ENCODE data around the gene BACH2.
"Not testable (repeated sequence)": the region's sequence is repeated elsewhere in the genome, so short reads cannot be mapped to it uniquely, and the experiment has no call there.

BACH2 gene

DNA sequence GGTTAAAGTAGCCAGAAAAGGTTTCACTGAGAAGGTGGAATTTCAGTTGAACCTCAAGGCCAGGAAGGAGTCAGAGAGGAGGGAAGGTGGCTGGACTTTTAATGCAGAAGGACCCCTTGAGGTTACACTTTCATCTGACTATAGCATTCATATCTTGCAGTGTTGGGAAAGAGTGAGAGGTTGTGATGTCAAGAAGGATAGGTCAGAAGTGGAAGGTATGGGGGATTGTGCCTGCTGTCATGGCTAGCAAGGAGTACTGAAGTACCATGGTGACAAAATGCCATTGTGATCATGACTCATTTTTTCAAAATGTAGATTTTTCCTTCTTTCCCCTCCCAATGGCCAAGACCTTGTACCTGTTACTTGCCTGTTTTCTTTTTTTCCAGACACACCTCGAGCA, 5.2 kb upstream of the BACH2 start:
- DNase-seq (ENCODE audit: low read depth), result no peak

DNA sequence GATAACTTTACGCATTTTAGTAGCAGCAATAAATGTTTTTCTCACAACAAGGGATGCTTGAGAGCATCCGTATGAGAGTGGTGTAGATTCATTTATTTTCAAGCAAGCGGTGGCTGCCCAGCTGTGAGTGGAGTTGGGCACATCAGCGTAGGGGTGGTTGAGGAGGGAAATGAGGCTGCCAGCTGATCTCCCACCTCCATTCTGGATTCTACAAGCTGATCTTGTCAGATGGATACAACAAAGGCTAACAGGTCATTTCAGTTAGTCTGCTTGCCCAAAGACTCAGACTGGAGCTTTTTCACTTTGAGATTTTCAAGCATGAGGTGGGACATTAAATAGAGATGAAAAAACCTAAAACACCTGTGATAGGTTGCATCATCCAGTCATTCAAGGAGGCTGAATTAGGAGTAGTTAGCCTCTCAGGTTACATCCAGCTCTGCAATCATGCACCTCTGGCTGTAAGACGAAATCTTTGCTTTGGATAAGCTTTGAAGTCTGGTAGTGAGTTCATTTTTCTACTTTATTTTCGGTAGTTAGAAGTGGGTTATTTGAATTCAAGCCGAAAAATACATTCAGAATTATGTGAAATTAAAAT, 1.9 kb upstream of the BACH2 start:
- DNase-seq (ENCODE audit: low read depth), result no peak

DNA sequence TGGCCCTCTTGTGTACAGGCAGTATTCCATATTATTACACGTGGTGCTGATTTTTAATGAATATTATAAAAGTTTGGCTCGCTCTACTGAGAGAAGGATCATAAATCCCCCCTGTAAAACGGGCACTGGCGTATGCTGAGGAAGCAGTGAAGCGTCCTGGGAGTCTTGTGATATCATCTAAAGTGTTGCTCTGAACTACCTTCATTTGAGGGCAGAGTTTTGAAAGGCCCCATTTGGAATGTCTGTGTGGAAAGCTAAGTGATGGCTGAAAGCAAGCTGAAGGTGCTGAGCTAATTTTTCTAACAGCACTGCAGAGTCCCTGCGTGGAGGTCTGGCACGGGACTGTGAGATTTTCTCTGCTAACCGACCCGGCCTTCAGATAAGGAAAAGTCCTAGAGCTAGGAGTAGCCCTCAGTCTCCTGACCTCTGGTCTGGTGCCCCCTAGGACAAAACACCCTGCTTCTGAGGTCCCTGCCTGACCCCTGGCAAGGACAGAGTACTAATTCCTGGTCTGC, 1.3 kb upstream of the BACH2 start:
- DNase-seq (ENCODE audit: low read depth), result no peak

DNA sequence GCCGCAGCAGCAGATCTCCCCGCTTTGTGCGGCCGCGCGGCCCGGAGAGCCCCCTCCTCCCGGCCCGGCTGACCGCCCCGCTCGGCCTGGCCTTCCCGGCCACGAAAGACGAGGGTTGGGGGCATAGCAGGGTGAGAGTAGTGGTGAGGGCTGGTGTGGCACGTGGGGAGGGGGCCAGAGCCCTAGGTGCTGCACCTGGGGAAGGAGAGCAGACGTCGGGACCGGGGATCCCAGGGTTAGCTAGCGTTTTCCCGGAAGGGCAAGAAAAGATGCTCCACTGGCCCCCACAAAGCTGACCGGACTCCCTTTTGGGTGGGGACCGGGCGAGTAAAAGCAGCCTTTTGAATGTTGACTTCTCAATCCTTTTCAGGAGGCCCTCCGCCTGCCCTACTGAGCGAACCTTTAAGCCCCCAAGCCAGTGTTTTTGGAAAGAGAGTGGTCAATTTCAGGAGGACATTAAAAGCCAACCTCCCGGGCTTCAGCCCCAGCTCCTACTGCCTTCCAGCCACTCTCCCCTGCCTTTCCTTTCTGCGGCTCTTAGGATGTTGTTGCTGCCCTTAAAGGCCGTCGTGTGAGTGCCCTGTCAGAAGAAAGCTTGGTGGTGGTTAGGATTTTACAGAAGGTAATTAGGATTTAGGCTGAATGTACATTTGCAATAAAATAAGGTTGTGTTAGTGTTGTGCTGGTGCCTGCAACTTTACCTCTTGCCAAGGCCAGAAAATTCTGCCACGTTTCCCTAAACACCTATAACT, 648 bp upstream of the BACH2 start:
- DNase-seq (ENCODE audit: low read depth), result no peak

DNA sequence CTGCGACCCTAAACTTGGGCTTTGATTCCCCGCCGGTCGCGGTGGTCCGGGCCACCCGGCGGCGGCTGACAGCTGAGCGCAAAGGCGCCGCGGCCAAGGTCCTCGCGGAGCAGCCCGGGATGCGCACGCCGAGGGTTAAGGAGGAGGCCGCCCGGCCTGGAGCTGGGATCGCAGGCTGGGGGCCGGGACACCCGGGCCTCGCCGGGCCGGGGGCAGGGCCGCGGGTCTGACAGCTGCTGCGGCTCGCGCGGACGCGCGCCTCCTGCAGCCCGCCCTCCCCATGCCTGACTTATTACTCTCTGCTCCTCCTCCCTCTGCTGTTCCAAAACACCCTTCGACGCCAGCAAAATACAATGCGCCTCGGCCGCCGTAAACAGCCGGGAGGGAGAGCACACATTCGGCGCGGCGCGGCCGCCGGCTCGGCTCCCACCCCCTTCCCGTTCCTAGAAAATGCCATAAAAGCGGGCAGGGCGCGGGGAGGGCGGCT, 746 bp downstream of the BACH2 start:
- peak; percentile 49 for DNase-seq (ENCODE audit: low read depth)

DNA sequence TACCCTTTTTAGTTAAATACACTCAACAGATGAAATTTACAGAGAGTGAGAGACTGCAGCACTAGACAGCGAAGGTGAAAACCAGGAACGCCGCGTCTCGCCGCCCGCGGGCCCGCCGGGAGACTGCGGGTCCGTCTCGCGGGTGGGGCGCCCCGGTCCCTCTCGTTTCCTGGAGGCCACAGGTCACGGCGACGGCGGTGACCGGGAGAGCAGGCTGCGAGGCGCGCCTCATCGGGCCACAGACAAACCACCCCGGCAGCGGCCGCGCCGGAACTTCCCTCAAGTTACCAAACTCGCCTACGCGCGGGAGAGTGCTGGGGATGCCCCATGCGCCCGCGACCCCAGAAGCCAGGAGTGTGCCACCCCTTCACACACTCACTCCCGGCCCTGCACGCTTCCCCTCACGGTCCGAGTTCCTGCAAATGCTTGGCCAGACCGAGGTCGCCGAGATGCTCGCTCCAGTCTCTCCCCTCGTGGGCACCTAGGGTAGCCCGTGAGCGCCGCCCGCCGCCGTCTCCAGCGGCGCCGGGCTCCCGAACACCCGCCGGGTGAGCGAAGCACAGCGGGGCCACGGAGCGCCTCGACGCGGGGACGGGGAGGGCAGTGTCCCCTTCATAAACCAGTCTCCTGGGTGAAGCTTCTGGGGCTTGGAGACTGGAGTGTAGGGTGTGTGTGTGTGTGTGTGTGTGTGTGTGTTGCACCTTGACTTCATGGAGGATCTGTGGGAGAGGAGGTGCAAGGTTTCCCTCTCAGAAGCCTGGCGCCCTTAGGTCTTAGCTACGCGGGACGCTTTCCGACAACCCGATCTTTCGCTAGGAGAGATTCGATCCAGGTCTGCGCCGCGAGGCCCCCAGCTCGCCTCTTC, 1.4 kb downstream of the BACH2 start:
- DNase-seq (ENCODE audit: low read depth), result peak; percentile 62

DNA sequence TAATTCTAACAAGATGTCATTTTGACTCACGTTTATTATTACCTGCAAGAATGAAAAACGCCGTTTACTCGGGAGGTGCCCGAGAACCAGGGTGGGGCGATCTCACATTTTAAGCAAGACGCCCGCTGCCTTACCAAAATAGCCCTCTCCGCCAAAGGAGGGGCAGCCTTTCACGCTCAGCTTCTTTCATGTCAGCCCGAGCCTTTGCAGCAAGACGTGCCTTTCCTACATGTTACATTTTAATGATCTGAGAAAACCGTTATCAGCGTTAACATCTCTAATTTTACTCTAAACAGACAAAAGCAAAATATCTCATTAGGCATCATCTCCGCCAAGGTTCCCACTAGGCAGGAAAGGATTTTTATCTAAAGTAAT, 2.0 kb downstream of the BACH2 start:
- peak; percentile 42 for DNase-seq (ENCODE audit: low read depth)

DNA sequence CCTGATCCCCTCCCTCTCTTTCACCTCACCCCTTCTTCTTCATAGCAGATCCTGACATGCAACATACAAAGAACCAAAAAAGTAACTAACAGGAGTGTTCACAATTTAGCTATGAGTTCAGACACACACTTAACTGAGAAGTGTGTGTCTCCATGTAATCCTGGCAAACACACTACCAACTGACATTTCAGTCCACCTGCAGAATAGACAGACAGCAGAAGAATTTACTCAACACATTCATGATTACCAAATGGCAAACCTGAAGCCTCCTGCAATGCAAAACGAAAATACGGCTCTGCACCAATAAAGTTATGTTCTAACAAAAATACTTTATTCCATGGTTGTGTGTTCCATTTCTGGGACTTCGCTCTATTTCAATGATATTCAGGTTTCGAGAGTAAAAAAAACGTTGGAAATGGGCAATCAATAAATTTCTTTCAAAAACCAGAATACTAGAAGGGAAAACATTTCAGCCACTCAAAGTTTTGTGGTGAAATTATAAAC, 2.6 kb downstream of the BACH2 start:
- DNase-seq (ENCODE audit: low read depth), result no peak

DNA sequence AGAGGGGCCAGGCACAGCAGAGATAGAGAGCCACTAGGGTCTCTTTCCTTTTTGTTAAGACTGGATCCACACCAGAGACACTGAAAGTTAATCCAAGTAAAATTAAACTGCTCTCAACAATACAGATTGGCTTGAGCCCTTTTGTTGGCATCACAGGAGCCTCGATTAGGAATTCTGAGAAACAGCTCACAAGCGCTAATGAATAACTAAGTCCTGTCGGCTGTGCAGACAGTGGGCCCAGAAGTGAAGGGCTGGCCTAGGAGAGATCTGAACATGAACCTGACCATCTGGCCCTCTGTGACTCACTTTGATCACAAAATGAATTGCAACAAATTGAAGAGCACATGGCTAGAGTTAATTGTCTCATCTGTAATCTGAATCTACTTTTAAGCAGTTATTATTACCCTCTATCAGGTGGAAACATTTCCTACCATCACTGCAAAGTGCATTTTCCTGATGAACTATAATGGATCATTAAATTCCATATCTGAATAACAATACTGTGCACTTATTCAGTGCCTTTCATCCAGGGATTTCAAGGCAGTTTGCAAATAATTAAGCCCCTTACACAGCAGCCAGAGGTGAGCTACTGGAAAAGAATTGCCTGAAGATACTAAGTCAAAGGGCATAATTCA, 3.2 kb downstream of the BACH2 start:
- no peak for DNase-seq (ENCODE audit: low read depth)

DNA sequence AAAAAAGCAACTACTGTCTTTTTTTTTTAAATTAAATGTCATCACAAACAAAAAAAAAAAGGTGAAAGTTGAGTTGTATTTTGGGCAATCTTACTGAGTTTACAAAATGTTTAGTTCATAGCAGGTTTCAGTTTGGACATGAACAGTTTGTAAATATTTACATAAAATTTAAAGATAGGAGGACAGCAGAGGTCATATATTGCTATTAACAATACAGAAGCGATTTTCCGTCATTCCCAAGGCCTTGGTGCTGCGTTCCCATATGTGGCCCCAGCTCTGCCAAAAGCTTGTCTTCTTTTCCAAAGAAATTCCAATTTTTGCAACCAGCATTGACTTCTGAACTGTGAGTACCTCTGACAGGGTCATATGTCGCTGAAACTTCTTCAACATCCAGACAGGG, 5.1 kb downstream of the BACH2 start:
- DNase-seq (ENCODE audit: low read depth), result no peak

DNA sequence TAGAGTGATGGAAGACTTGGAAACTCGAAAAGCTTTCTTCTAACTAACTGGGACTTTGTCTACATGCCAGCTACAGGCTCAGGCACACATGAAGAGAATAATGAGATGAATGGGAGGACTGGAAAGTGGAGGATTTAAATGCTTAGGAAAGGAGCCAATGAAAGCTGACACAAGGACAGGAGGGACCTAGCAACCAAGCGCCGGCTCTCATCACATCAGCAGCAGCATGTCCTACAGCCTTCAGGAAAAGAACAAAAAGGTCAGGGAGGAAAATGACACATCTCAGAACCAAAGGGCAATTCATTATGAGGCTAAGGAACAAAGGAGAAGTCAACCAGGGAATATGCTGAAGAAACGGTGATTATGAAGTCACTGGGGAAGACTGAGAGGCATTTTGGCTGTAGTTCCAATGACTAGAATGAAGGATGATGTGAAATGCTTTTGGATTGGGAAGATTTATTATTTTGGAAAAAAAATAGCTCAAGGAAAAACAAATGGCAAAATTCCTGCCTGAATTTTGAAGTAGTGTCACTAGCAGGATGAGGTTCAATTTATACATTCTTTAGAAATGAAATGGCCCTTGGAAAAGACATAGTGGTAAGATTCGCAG, 5.7 kb downstream of the BACH2 start:
- DNase-seq (ENCODE audit: low read depth), result no peak

DNA sequence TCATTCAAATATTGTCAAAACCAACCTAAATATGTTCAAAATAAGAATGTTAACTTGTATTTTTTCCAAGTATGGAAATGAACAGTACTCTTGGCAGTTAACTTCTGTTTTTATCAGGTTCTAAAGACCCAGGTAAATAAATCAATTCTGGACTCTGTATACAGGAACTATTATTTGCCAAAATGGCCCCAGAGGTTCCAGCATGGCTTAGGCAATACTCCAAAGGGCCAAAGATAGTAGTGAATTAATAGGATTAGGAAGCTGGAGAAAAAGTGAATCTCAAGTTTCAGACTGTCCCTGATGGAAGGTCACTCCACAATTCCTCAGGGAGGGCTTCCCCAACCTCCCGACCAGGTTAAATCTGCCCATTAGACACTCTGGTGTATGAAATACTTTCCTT, 6.7 kb downstream of the BACH2 start:
- DNase-seq (ENCODE audit: low read depth), result no peak

DNA sequence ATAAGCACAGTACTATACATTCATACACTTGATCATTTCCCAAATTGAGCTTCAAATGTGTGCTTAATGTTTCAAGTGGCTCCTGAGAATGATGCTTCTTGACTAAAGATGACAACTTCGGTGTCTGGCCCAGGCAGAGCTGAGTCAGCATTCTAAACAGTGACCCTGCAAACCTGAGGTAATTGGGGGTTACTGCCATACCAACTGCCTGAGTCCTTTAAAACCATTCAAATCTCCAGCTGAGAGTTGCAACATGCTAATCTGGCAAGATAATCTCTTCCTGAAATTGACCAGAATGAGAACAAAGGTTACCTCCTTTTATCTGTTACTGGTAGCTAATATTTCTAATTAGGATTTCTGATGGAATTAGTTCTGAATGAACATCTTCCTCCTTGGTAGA, 8.2 kb downstream of the BACH2 start:
- DNase-seq (ENCODE audit: low read depth), result no peak

DNA sequence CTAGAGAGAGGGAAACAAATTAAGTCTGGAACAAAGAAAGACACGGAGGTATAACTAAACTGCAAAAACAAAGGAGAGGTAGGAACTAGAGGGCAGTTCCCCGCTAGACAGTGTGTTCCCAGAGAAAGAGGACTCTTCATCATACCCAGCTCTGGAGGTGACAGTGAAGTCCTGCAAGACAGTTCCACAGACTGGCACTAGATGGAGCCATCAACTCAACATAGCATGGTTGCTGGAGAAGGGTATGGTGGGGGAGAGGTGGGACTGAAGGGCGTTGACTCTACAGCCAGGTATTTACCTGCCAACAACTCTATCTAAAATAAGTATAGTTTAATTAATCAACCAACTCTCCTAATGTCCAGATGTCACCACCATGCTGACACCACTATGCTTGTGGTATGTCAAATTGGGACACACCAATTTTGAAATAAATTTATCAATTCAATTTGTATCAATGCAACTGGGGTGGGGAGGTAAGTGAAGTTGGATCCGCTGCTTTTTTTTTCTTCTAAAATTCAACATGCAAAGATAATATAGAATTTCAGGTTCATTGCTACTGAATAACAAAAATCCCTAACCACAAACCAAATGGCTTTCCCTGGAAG, 9.7 kb downstream of the BACH2 start:
- DNase-seq (ENCODE audit: low read depth), result peak; percentile 34

DNA sequence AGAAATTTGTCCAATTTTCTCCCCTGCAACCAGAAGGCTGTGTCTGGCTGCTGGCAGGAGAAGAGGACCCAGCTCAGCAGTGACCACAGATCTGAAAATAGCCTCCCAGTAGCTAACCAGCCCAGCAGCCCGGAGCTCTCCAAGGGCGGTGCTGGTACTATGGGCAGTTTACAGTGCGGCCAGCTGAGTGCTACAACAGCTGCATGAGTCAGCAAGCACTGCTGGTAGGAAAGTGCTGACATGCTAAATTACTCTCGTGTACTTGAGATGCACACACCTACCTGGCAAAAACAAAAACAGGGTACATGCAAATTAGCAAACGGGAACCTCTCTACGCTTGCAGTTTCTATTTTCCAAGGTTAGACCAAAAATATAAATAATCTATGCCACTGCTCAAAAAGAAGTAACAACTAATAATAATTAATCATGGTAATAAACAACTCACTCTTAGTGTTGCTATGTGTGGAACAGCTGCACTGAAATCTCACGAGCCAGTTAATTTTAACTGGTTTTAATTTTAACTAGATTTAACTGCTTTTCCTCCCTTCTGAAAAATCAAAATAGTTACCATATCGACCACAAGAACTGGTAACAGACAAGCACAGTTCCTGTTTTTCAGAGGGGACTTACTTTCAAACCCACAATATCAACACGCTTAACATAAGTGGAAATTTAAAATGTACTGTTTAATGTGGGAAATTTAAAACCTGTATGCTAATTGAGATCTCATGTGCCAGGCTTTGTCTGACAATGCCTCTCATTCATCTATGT, 10.8 kb downstream of the BACH2 start:
- no peak for DNase-seq (ENCODE audit: low read depth)

DNA sequence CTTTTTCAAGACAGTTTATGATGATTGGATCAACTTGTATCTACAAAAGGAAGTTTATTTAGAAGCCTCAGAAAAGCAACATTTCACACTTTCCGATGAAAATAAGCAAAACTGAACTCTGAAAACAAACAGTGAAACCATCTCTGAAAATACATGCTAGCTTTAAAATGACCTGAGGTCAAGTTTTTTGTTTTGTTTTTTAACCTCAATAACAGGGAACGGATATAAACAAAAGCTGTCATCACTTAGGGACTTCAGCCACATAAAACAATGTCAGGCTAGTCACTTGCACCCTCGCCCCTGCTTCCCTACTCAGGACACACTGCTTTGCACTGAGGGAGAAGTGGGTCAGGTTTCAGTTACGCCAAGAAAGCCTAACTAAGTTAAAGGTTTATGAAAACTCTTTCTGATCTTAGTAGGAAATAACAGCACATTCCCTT, 11.6 kb downstream of the BACH2 start:
- DNase-seq (ENCODE audit: low read depth), result no peak

DNA sequence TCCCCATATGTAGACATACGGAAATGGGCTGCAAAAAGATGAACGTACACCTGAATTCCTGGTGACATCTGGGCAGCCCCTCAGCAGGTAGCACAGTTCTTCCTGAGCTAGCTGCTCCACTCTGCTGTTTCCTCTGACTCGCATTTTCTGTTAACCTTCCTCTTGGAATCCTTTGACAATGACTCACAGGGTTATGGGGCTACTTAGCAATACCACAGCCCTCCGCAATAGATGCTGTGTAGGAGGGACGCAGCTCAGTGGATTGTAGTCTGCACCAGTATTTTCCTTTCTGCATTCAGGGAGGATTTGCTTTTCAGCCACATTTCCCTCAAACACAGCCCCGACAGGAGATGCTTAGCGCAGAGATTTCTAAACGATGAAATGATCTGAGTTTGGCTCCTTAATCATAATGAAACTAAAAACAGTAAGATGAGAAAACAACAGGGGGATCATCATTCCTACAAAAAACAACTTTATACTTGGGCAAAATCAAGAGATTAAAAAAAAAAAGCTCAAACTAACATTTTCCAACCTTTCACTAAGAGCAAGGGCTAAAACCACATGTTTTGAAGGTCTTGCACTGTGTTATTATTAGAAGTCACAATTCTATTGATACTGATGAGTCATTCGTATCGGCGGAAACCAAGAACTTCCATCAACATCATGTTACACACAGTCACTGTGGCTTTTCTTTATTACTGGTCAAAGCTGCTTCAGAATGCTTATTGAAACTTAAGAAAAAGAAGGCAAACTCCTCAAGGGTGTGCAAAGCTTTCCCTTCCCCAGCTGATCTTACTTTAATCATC, 12.2 kb downstream of the BACH2 start:
- DNase-seq (ENCODE audit: low read depth), result no peak

DNA sequence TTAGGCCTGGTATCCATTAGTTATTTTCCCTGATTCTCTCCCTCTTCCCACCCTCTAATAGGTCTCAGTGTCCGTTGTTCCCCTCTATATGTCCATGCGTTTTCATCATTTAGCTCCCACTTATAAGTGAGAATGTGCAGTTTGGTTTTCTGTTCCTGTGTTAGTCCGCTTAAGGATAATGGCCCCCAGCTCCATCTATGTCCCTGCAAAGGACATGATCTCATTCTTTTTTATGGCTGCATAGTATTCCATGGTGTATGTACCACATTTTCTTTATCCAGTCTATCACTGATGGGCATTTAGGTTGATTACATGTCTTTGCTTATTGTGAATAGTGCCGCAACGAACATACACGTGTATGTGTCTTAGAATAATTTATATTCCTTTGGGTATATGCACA, 14.4 kb downstream of the BACH2 start:
- not testable (repeated sequence) for DNase-seq (ENCODE audit: low read depth)

DNA sequence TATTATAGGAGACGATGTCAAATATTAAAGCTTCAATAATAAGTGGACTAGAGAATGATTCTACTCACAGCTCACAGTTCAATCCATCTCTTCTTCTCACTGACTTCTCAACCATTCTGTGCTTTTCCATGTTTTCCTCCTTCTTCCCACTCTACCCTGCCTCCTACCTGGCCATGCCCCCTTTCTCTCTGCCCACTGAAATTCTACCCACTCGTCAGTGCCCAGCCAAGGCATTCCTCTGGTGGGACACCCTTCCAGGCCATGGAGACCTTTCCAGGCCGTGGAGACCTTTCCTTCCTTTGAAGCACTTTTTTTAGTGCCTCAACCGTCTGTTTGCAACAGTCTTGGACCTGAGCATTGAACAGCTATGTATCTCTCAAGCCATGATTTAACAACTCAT, 18.5 kb downstream of the BACH2 start:
- DNase-seq (ENCODE audit: low read depth), result no peak
